Mesenchymal stem cell (in vitro differentiated cells and primary cell): ENCODE results near the gene ADO.

ENCODE experiments used
- DNase-seq: peaks from one replicate; pipeline ENCODE4 v3.0.0-alpha.2; 2013
- H2AFZ ChIP-seq: one replicate; pipeline ENCODE4 v1.6.1; 2013; ENCODE audit warnings: low read depth, mild to moderate bottlenecking, control low read depth, inconsistent platforms, low read length, moderate library complexity
- H2AK5ac ChIP-seq: 2 replicates; pipeline ENCODE4 v1.6.1; 2013; ENCODE audit warnings: low read length, moderate library complexity, mild to moderate bottlenecking, inconsistent platforms; ENCODE audit not compliant: severe bottlenecking
- H2BK120ac ChIP-seq: one replicate; pipeline ENCODE4 v1.6.1; 2013; ENCODE audit warnings: low read depth, mild to moderate bottlenecking, inconsistent platforms, low read length, moderate library complexity
- H2BK12ac ChIP-seq, 2 experiments: one replicate each; pipeline ENCODE4 v1.6.1; 2013; ENCODE audit warnings: inconsistent platforms in 2 of 2, low read length in 2 of 2, mild to moderate bottlenecking in 2 of 2, moderate library complexity in 2 of 2, control low read depth in 1 of 2
- H2BK15ac ChIP-seq: one replicate; pipeline ENCODE4 v1.6.1; 2013; ENCODE audit warnings: mild to moderate bottlenecking, low read depth, inconsistent platforms; ENCODE audit not compliant: poor library complexity, severe bottlenecking
- H2BK5ac ChIP-seq: 2 replicates; pipeline ENCODE4 v1.6.1; 2013; ENCODE audit warnings: low read depth, mild to moderate bottlenecking, low read length, control low read depth, inconsistent platforms; ENCODE audit not compliant: poor library complexity, severe bottlenecking
- H3K14ac ChIP-seq, 2 experiments: one replicate each; pipeline ENCODE4 v1.6.1; 2013; ENCODE audit warnings: inconsistent platforms in 2 of 2, low read length in 2 of 2, control low read depth in 1 of 2, mild to moderate bottlenecking in 1 of 2, moderate library complexity in 1 of 2
- H3K18ac ChIP-seq, 2 experiments: one replicate each; pipeline ENCODE4 v1.6.1; 2013; ENCODE audit warnings: inconsistent platforms in 2 of 2, low read length in 2 of 2, control low read depth in 1 of 2, low read depth in 1 of 2, mild to moderate bottlenecking in 1 of 2
- H3K23ac ChIP-seq, 2 experiments: one replicate each; pipeline ENCODE4 v1.6.1; 2013; ENCODE audit warnings: inconsistent platforms in 2 of 2, low read length in 2 of 2, mild to moderate bottlenecking in 2 of 2, moderate library complexity in 2 of 2, control low read depth in 1 of 2
- H3K27ac ChIP-seq: 2 replicates; pipeline ENCODE4 v1.5.1; 2013; ENCODE audit warnings: mild to moderate bottlenecking, moderate library complexity, low read length, control low read depth, inconsistent platforms; ENCODE audit not compliant: poor library complexity, severe bottlenecking
- H3K27me3 ChIP-seq, 2 experiments: 2 replicates each; pipeline versions ENCODE4 v1.6.1 to v1.7.0; 2013; ENCODE audit warnings: low read length in 2 of 2, mild to moderate bottlenecking in 2 of 2, moderate library complexity in 2 of 2, control low read depth in 1 of 2, inconsistent platforms in 1 of 2; ENCODE audit not compliant: control insufficient read depth in 1 of 2, insufficient read depth in 1 of 2
- H3K36me3 ChIP-seq, 2 experiments: 2 replicates each; pipeline versions ENCODE4 v1.6.1 to v1.7.0; 2013; ENCODE audit warnings: low read length in 2 of 2, control low read depth in 1 of 2, inconsistent platforms in 1 of 2, low read depth in 1 of 2, mild to moderate bottlenecking in 1 of 2; ENCODE audit not compliant: insufficient read depth in 2 of 2, control insufficient read depth in 1 of 2
- H3K4ac ChIP-seq, 2 experiments: one replicate each; pipeline ENCODE4 v1.6.1; 2013; ENCODE audit warnings: inconsistent platforms in 2 of 2, low read length in 2 of 2, mild to moderate bottlenecking in 2 of 2, moderate library complexity in 2 of 2, control low read depth in 1 of 2, low read depth in 1 of 2
- H3K4me1 ChIP-seq: 2 replicates; pipeline ENCODE4 v1.6.1; 2013; ENCODE audit warnings: low read depth, low read length, control low read depth; ENCODE audit not compliant: control insufficient read depth, insufficient read depth
- H3K4me2 ChIP-seq: 2 replicates; pipeline ENCODE4 v1.6.1; 2013; ENCODE audit warnings: low read length, mild to moderate bottlenecking, inconsistent platforms; ENCODE audit not compliant: poor library complexity, severe bottlenecking
- H3K4me3 ChIP-seq, 2 experiments: 2 replicates each; pipeline versions ENCODE4 v1.5.1 to v1.7.0; 2013; ENCODE audit warnings: low read length in 2 of 2, mild to moderate bottlenecking in 2 of 2, control low read depth in 1 of 2, low read depth in 1 of 2; ENCODE audit not compliant: insufficient read depth in 1 of 2
- H3K79me1 ChIP-seq: replicated peaks from 2 replicates; pipeline ENCODE4 v1.6.1; 2013; ENCODE audit warnings: mild to moderate bottlenecking, control low read depth, low read length, inconsistent platforms; ENCODE audit not compliant: poor library complexity, severe bottlenecking
- H3K9ac ChIP-seq: 2 replicates; pipeline ENCODE4 v1.7.0; 2013; ENCODE audit warnings: mild to moderate bottlenecking, low read length, moderate library complexity
- H3K9me3 ChIP-seq: 2 replicates; pipeline ENCODE4 v1.7.0; 2013; ENCODE audit warnings: mild to moderate bottlenecking, low read length; ENCODE audit not compliant: control insufficient read depth
- H4K8ac ChIP-seq: one replicate; pipeline ENCODE4 v1.6.1; 2013; ENCODE audit warnings: inconsistent platforms, mild to moderate bottlenecking, low read length, moderate library complexity
- H4K91ac ChIP-seq: one replicate; pipeline ENCODE4 v1.6.1; 2013; ENCODE audit warnings: mild to moderate bottlenecking, low read length, inconsistent platforms
- WGBS: methylation state at CpG from one replicate; pipeline ENCODE4 v1.1.7; 2013; ENCODE audit warnings: mixed read lengths; 5-methylcytosine and 5-hydroxymethylcytosine counted together

The ADO gene

GRCh38 chr10:62792261-62792660 is 12.3 kb upstream of the ADO start:
- Histone ChIP-seq H3K18ac (no peak overlapping the region), H3K27me3 (no peaks in the 10 kb centered on the region), H4K8ac (no peak overlapping the region), H3K9me3 (no peaks in the 10 kb centered on the region), H2AK5ac (no peak overlapping the region), H2AFZ (no peak overlapping the region), H3K79me1 (no peaks in the 10 kb centered on the region), H3K23ac (no peak overlapping the region), H2BK15ac (no peak overlapping the region), H3K4me2 (no peak overlapping the region), H3K9ac (no peak overlapping the region), H3K4me1 (peaks cover 4% of the 10 kb centered on the region), H2BK12ac (no peak overlapping the region), H3K4me3 (no peak overlapping the region), H3K36me3 (no peaks in the 10 kb centered on the region), H3K27ac (no peak overlapping the region), H4K91ac (no peak overlapping the region), H3K14ac (no peak overlapping the region), H3K4ac (no peak overlapping the region), H2BK5ac (no peak overlapping the region), H2BK120ac (no peak overlapping the region)
- WGBS = 81% methylated on average over 3 of the region's 5 CpGs
- DNase-seq = no peak

- H3K18ac ChIP-seq = no peak overlapping the region
- H3K27me3 ChIP-seq = no peaks in the 10 kb centered on the region
- no peak overlapping the region for H4K8ac ChIP-seq
- no peak overlapping the region for H2BK120ac ChIP-seq
- H2BK12ac ChIP-seq = no peak overlapping the region
- H3K4me2 ChIP-seq = no peak overlapping the region
- no peak overlapping the region for H3K27ac ChIP-seq
- H2AFZ ChIP-seq = no peak overlapping the region
- H3K79me1 ChIP-seq = no peaks in the 10 kb centered on the region
- H3K4ac ChIP-seq = no peak overlapping the region
- H3K9ac ChIP-seq = no peak overlapping the region
- H2AK5ac ChIP-seq = no peak overlapping the region
- no peak overlapping the region for H3K23ac ChIP-seq
- H3K4me3 ChIP-seq = no peak overlapping the region
- 91% methylated on average over 1 of the region's 1 CpG for WGBS
- no peak overlapping the region for H3K14ac ChIP-seq
- no peak overlapping the region for H4K91ac ChIP-seq
- H3K4me1 ChIP-seq = peaks cover 2% of the 10 kb centered on the region
- no peak overlapping the region for H2BK15ac ChIP-seq
- H3K36me3 ChIP-seq = no peaks in the 10 kb centered on the region
- no peaks in the 10 kb centered on the region for H3K9me3 ChIP-seq
- no peak for DNase-seq
- no peak overlapping the region for H2BK5ac ChIP-seq
Measured at GRCh38 chr10:62794306-62794705, 10.2 kb upstream of the ADO start.

GRCh38 chr10:62795100-62795499 is 9.4 kb upstream of the ADO start:
- H3K9me3 ChIP-seq = no peaks in the 10 kb centered on the region
- no peak overlapping the region for H4K8ac ChIP-seq
- H2AK5ac ChIP-seq = no peak overlapping the region
- no peak overlapping the region for H3K9ac ChIP-seq
- no peak overlapping the region for H2BK5ac ChIP-seq
- H2BK15ac ChIP-seq = no peak overlapping the region
- H3K4me1 ChIP-seq = peaks cover 1% of the 10 kb centered on the region
- no peak overlapping the region for H2AFZ ChIP-seq
- H3K36me3 ChIP-seq = no peaks in the 10 kb centered on the region
- H3K4me3 ChIP-seq = no peak overlapping the region
- no peak overlapping the region for H3K27ac ChIP-seq
- no peak overlapping the region for H4K91ac ChIP-seq
- H3K4me2 ChIP-seq = no peak overlapping the region
- DNase-seq = no peak
- H3K4ac ChIP-seq = no peak overlapping the region
- no peak overlapping the region for H3K18ac ChIP-seq
- H2BK120ac ChIP-seq = no peak overlapping the region
- H3K79me1 ChIP-seq = no peaks in the 10 kb centered on the region
- H3K23ac ChIP-seq = no peak overlapping the region
- H3K27me3 ChIP-seq = no peaks in the 10 kb centered on the region
- H3K14ac ChIP-seq = no peak overlapping the region
- no peak overlapping the region for H2BK12ac ChIP-seq

GRCh38 chr10:62795762-62796161 is 8.8 kb upstream of the ADO start:
- Histone ChIP-seq H3K4me2 (no peak overlapping the region), H3K9me3 (no peaks in the 10 kb centered on the region), H3K36me3 (no peaks in the 10 kb centered on the region), H3K4ac (no peak overlapping the region), H2BK15ac (no peak overlapping the region), H3K27me3 (peaks cover 0 to 4% of the 10 kb centered on the region in 2 experiments), H2BK12ac (no peak overlapping the region), H3K18ac (no peak overlapping the region), H3K4me3 (no peak overlapping the region), H3K4me1 (peaks cover 1% of the 10 kb centered on the region), H2BK5ac (no peak overlapping the region), H4K8ac (no peak overlapping the region), H2AFZ (no peak overlapping the region), H3K9ac (no peak overlapping the region), H4K91ac (no peak overlapping the region), H3K14ac (no peak overlapping the region), H2BK120ac (no peak overlapping the region), H3K23ac (peak overlapping the region in 1 of 2 experiments; percentile 40), H3K79me1 (no peaks in the 10 kb centered on the region), H3K27ac (no peak overlapping the region), H2AK5ac (no peak overlapping the region)
- DNase-seq = no peak
- 89% methylated on average over 4 of the region's 4 CpGs for WGBS
